HG02970 (cell line): ENCODE measurements around the gene PRODH.
"Not testable (repeated sequence)": the region's sequence is repeated elsewhere in the genome, so short reads cannot be mapped to it uniquely, and the experiment has no call there.

Source experiments
- ATAC-seq: cut with Tn5 transposase; IDR thresholded peaks from one replicate; pipeline ENCODE4 v1.9.1; 2021; ENCODE audit warnings: mild to moderate bottlenecking, moderate library complexity, moderate number of reproducible peaks; ENCODE audit not compliant: unreplicated experiment, low FRiP score

Gene PRODH

DNA sequence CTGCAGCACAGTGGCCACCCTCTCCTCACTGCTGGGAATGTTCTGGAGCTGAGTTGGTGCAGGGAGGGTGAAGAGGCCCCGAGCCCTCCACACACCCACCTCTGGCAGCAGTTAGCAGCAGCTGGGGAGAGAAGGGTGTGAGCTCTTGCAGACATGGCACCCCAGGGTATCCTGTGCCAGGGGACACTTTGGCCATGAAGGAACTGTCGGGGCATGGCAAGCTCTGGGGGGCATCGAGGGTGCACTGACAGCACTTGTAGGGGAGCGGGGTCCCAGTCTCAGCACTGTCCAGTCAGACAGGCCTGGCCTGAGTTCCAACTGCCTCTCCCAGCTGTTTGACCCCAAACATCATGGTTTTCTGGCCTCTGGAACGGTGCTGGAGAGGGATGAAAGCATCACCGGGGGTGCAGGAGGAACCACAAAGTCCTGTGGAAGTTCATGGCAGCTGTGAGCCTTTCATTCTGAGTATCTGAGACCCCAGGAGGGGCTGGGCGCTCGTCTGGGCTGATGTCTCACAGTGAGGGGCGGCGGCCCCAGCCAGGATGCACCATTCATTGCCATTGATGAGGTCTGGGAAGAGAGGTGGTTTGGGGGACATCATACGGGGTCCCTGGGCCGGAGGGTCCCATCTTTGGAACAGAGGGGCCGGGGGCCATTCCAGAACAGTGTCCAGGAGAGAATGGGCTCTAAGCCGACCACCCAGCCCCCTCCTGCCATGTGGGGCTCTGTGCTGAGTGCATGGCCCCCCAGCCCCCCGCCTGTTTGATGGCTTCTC is 20.2 kb upstream of the PRODH start:
- not testable (repeated sequence) for ATAC-seq

DNA sequence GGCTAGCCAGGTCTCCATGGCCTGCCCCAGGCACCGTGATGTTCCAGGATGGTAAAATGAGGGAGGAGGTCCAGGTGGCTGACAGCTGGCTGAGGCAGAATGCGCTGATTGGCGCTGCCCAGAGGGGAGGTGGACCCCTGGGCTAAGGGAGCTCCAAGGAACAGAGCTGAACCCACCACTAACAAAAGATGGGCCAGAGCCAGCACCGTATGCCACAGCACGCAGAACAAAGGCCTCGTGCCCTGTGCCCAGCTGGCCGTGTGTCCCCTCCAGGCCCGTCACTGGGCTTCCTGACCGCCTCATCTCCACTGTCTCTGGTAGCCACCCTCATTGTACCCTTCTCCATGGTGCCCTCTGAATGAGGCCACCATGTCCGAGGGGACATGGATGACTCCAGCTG is 19.6 kb upstream of the PRODH start:
- no peak for ATAC-seq

DNA sequence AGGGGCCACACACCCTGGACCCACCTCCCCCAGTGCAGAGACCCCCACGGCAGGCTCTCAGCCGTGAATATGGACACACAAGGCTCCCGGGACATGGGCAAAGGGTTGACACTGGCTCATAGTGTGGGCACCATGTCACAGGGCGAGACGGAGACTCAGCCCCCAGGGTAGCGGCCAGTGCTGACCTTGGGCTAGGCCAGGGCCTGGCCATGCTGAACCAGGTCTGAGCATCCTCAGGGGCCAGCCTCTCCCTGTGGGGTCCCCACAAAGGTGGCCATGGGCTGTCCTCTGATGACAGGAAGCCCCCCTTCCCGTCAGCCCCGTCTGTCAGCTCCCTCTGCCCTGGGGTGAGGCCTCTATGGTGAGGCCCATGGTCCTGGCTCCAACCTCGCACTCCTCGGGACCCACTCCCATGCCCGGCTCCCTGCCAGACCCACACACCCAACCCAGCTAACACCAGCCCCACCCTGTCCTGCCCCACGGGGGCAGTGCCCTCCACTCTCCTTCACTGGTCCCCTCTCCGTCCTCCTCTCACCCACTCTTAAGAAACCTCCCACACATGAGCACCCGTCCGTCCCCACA is 19.0 kb upstream of the PRODH start:
- no peak for ATAC-seq

DNA sequence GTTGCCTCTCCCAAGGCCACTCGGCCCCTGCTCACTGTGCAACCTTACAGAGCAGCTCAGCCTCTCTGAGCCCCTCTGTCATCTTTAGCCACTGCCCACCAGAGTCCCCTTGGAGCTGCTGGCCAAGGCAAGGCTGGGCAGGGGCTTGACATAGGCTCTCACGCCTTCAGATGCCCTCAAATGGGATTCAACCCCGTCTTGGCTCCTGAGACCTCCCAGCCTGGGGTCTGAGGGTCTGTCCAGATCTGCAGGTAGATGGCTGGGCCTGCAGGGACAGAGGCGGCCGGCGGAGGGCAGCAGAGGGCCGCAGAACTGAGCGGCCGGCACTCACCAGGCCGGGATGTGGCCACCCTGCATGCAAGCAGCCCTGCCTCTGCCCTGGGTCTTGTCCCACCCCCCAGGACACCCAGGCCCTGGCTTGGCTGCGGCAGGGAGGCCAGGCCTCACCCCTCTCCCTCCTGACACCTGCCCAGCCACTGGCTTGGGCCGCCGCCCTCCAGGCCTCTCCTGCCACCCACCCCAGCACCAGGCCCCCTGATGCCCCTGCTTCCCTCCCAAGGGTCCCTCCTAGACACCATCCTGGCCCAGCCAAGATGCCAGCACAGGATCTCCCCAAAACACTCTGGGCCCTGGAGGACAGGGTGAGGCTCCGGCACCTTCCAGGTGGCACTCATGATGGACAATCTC is 18.4 kb upstream of the PRODH start:
- not testable (repeated sequence) for ATAC-seq

DNA sequence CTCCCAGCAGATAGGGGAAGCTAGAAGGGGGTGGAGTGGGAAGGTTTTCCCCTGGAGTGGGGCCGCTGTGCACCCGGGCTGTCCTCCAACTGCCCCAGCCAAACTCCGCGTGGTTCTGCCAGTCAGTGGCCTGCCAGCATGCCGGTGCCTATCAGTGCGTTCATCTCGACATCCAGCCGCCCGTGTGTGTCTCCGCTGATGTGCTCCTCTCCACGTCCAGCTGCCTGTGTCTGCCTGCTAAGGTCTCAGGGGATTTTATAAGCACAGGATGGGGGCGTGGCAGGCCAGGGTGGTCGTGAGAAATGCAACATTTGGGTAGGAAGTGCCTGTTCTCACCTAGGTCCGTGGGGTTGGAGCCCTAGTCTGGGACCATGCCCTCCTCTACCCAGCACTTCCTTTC is 17.0 kb upstream of the PRODH start:
- ATAC-seq, result not testable (repeated sequence)

DNA sequence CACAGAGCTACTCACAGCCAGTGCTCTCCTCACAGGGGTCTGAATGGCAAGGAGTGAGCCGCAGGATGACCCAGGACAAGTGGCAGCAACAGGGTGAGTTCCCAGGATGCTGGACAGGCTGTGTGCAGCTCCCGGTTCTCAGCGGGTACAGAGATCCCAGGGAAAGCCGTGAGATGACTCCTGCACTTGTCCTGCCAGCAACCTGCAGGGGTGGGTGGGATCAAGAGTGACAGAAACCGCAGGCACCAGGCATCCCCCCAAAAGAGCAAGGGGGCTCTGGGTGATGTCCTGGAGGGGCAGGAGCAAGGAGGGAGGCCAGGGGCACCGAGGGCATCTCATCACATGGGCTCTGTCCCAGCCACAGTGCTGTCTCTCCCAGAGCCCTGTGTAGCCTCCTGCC is 15.9 kb upstream of the PRODH start:
- ATAC-seq, result no peak

DNA sequence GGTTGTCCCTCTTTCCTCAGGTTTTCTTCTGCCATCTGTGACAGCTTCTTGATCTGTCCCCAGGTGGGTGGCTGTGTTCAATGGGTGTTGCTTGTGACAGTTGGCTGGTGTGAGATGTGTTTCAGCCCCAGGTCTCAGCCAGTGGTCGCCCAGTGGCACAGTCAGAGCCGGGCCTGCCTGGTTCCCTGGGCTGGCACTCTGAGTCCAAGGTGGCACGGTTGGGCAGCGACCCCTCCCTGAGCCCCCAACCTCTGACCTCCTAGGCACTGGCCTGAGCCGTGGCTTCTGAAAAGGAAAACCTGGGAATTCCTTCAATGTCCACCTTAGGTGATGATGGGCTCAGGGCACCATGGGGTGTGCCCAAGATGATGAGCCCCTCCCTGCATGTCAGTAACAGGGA is 14.0 kb upstream of the PRODH start:
- ATAC-seq, result no peak

DNA sequence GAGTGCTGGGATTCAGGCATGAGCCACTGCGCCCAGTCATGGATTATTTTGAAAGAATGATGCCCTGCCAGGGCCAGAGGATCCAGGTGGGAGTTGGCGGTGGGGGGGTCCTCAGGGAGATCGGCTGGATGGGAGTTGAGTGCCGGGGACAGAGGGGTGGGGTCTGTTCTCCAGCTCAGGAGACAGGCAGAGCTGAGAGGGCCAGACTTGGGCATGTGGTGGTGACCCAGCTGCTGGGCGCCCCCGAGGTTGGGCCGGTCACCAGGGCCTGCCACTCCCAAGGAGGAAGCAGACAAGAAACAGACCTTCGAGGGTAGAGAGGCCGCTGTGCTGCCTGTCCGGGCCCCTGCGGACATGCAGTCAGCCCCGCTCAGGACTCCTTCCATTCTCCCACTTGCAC is 11.8 kb upstream of the PRODH start:
- no peak for ATAC-seq

DNA sequence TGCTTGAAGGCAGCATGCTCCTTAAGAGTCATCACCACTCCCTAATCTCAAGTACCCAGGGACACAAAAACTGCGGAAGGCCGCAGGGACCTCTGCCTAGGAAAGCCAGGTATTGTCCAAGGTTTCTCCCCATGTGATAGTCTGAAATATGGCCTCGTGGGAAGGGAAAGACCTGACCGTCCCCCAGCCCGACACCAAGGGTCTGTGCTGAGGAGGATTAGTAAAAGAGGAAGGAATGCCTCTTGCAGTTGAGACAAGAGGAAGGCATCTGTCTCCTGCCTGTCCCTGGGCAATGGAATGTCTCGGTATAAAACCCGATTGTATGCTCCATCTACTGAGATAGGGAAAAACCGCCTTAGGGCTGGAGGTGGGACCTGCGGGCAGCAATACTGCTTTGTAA is 11.0 kb upstream of the PRODH start:
- ATAC-seq, result not testable (repeated sequence)

DNA sequence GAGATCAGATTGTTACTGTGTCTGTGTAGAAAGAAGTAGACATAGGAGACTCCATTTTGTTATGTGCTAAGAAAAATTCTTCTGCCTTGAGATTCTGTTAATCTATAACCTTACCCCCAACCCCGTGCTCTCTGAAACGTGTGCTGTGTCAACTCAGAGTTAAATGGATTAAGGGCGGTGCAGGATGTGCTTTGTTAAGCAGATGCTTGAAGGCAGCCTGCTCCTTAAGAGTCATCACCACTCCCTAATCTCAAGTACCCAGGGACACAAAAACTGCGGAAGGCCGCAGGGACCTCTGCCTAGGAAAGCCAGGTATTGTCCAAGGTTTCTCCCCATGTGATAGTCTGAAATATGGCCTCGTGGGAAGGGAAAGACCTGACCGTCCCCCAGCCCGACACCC is 2.6 kb upstream of the PRODH start:
- ATAC-seq, result not testable (repeated sequence)

DNA sequence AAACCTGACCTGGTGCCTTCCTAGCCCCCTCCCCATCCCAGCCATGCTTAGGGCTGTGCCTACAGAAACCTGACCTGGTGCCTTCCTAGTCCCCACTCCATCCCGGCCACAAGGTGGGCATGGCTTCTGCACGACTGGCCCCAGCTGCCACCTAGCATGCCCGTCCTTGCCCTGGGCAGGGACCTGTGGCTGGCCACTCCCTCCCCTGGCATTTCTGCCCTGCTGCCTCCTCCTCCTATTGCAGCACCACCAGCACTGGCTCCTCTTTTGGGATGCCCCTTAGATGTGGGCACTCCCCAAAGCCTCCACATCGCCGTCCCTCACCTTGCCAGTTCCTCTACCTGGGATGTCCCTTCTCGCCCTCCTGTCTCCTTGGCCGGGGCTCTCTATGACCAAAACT is 1.4 kb downstream of the PRODH start:
- not testable (repeated sequence) for ATAC-seq

DNA sequence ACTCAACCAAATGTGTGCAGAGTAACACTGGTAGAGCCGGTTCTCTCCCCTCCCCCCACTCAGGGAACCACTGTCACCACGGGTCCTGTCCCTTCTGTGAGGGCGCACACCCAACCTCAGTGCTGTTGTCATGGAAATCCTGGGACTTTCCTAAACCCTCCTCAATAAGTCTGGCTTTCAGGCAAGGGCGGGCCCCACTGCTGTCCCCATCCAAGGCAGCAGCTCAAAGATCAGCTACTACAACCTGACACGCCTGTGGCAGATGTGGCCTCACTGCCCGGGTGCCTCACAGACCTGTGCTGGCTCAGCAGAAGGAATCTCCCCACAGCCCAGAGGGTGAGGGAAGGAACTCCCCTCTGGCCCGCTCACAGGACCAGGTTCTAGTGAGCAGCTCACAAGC is 2.2 kb downstream of the PRODH start:
- no peak for ATAC-seq

DNA sequence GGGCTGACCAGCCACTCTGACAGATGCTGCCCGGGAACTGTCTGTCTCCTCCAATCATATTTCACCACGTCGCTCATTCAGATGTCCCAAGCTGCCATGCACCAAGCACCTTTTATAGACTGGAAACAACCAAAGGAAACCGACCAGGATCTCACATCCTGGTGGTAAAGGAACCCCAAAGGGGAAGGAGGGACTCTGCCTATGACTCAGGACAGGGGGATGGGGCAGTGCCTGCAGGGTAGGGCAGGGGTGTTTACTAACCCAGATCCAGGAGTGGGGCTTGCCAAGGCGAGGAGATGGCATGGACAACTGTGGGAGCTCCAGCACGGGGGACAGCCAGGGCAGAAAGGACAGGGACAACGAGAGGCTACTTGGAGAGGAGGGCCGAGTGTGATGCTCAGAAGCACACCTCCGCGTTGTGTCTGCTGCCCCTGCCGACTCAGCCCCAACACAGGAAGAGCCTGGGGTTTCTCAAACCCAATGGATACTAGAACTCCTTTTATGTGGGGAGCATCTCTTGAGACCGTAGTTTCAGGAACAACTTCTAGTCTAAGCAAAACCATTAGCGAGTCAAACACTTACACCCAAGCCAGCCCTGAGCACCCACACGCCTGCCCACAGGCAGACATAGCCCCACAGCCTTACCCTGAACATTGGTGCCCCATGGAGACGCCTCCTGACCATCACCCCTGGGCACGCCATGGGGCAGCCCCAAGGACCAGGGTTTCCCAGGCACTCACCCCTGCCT is 4.0 kb downstream of the PRODH start:
- no peak for ATAC-seq

DNA sequence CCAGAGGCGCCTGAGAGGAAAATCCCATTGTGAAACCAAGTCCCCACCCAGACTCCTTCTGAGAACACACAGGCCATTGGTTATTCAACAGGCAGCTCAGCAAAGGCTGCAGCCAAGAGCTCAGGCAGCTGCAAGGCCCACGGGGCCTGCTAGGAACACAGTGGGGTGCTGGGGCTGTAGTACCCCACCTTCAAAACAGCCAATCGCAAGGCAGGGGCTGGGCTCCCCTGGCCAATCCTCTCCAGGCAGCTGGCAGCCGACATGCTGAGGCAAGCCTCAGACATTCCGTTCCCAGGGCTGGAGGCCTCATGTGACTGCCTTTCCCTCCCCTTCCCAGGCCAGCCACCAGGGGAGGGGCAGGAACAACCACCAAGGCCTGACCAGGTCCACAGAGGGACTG is 6.6 kb downstream of the PRODH start:
- ATAC-seq, result no peak

DNA sequence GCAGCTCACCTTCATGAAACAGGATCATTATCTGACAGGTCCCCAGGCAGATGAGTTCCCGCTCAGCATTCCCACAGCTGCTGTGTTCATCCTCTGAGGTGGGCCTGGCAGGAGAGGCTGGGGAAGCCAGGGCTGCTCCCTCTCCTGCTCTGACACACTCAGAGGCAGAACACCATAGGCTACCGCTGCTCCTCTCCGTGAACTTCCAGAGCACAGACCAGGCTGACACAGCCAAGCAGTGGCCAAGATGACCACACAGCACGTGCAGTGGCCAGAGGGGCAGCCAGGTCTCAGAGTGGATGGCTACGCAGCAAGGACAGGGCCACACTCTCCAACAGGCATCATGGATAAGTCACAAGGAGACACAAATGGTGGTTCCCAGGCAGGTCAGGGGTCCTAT is 8.5 kb downstream of the PRODH start:
- ATAC-seq, result no peak

DNA sequence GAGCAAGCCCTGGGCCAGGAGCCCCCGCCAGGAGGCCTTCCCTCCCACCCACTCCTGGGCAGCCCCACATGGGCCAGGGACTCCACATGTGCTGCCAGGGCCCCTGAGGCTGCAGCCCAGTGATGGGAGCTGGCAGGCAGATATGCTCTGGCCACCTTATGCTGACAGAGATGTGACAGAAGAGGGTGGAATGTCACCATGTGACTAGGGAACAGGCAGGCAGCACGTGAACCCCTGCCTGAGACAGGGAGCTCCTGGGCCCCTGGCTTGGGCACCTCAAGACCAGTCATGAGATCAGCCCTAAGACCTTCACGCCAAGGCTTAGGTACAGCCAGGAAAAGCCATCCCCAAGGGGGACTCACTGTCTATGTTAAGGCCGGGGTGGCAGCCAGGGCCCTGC is 9.1 kb downstream of the PRODH start:
- ATAC-seq, result no peak

DNA sequence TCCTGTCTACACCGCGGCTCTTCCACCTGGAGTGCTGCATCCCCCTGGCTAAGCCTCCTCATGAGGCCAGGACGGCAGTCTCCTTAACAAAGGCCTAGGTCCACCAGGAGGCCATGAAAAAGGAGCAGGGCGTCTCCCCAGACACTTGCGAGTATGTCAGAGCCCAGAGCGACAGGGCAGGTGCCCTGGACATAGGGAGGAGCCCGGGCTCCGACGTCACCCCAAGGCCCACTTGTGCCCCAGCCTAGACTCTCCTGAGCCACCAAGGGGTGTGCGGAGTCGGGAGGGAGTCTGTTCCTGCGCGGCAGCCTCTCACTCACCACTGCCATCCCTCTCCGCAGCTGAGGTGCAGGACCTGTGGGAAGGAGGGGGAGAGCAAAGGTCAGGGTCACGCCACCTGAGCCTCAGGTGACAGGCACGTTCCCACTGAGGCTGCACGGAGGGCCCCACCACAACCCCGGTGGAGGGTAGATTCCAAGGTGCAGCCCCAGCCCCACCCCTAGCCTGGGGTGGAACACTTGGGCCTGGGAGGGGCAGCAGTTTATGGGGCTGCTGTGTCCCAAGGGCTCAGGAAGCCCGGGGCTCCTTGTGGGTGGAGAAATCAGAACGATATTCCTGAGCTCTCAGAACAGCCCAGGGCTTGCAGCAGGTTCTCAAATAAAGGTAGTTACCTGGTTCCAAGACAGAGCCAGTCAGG is 10.6 kb downstream of the PRODH start:
- no peak for ATAC-seq

DNA sequence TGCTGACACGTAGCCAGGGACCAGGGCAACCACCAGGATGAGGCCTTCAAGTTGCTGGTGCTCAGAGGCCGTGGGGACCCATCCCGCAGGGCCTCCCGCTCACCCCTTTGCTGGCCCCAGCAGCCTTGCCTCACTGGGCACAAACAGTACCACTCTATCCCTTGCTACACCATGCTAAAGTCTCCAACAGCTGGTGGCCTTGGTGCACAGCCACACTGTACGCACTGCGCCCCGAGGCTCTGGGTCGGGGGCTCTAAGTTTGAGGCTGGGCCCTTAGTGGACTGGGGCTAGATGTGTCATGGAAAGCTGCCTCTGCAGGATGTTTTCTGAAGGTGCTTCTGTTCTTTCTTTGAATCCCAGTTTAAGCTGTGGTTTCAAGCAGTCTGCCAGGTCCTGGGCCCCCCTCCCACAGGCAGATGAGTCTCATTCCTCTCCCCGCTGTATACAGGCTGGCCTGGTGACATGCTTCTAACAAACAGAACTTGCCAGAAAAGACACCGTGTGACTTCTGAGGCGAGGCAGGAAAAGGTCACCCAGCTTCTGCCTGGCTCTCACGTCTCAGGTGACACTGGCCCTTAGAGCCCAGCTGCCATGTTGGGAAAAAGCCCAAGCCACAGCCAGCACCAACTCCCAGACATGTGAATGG is 15.7 kb downstream of the PRODH start:
- ATAC-seq, result not testable (repeated sequence)

DNA sequence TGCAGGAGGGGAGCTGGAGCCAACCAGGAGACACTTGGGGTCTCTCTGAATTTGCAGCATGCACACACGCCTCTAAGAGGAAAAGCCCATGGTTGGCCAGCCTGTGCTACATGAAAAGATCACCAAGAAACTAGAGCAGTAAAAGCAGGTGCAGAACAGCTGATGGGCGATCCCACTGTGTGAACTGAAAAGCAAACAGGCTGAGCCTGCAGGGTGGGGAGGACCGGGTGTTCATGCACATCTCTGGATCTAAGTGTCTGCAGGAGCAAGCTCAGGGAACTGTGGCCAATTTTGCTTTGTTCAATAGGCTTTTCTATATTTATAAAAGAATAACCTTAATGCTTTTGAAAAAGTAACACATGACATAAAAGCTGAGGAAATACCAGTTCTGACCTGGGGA is 18.3 kb downstream of the PRODH start:
- ATAC-seq, result not testable (repeated sequence)

DNA sequence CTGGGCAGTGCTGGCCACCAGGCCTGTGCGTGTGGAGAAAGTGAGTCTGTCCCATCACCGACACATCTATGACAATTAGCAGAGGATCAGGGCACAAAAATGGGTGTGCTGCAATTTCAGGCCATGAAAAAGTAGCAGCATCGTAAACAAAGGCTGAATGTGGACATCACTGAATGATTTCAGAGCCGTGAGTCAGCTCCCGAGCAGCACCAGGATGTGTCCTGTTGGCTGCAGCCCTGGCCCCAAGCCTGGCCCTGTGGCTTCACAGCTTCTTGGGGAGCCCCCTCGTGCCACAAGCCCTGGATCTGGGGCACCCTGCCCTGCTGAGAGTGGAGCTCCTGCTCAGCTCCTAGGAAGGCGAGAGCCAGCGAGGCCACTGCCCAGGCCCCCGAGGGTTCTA is 20.5 kb downstream of the PRODH start:
- ATAC-seq, result not testable (repeated sequence)
